ENCODE data around the gene AATK. TPM values are rescaled to one million over a fixed set of nuclear protein-coding genes. Genes with fewer than 3 reads are reported as not detected.

The AATK gene
- total and polyA plus RNA-seq, 9 of the 15 experiments (the other 6 are each of a cell fraction or from before 2014, with no cell fraction given) = 0.11 to 0.55 (median 0.38) TPM; not detected in 5

- in situ Hi-C loops (cut with MboI) = no loop called here
- H3K9ac ChIP-seq (ENCODE audit: insufficient read depth in 1 of 2, low read depth in 2 of 2, low read length in 2 of 2) = no peak overlapping the region; a peak in 1 of 4 replicates
- H3K9me1 ChIP-seq (ENCODE audit: control insufficient read depth, insufficient read depth, low read length) = no peaks in the 10 kb centered on the region
- WGBS (ENCODE audit: insufficient coverage, low coverage, missing lambda C conversion rate) = 19% methylated on average over 36 of the region's 38 CpGs
- H3K79me2 ChIP-seq (ENCODE audit: control insufficient read depth, insufficient read depth, low read length) = no peaks in the 10 kb centered on the region
- no peak overlapping the region for H2AFZ ChIP-seq (ENCODE audit: low read depth, low read length)
- ChIA-PET CTCF (ENCODE audit: low intra/inter-chr PET ratio) (no interaction called here), POLR2A (interaction anchor here (0.6 kb wide), 1 partner anchor 368 kb away, joined by 3 read pairs; no protein-coding TSS in a partner anchor)
- no TSS peak for BruUV-seq (replicated peaks)
- intact Hi-C loops (cut with micrococcal nuclease) = no loop called here
- peaks cover 6 to 50% of the 10 kb centered on the region in 2 experiments; a peak in 3 of 5 replicates for H3K4me1 ChIP-seq (replicated peaks in 1 of 2; ENCODE audit: control insufficient read depth in 2 of 2, insufficient read depth in 2 of 2, low read length in 2 of 2)
- no peak overlapping the region for H3K4me2 ChIP-seq (ENCODE audit: insufficient read depth, low read length)
- peaks cover 36 to 74% of the 10 kb centered on the region in 2 experiments; a peak in 4 of 5 replicates for H3K27me3 ChIP-seq (ENCODE audit: control insufficient read depth in 2 of 2, insufficient read depth in 2 of 2, low read length in 2 of 2)
- no peak for ATAC-seq
- no peaks in the 10 kb centered on the region for H4K20me1 ChIP-seq (replicated peaks; ENCODE audit: control insufficient read depth, insufficient read depth, low read length)
- no peaks in the 10 kb centered on the region for H3K36me3 ChIP-seq (ENCODE audit: control insufficient read depth, insufficient read depth, low read length)
- no peak overlapping the region for H3K4me3 ChIP-seq
- no peak for FAIRE-seq
- no peaks in the 10 kb centered on the region for H3K9me3 ChIP-seq (replicated peaks; ENCODE audit: control insufficient read depth, insufficient read depth, low read depth, low read length)
- DNase-seq (ENCODE audit: extremely low read depth in 1 of 4, low spot score in 3 of 4) = no peak
- TF ChIP-seq PCBP1 (IDR thresholded peaks at IDR 0.05; ENCODE audit: low read depth, low read length, poor library complexity, severe bottlenecking) (peak; percentile 7), ZNF445 (CRISPR knock-in tag; IDR thresholded peaks at IDR 0.05; ENCODE audit: low read depth) (no peak)
- H3K27ac ChIP-seq (ENCODE audit: extremely low read depth, low read depth, low read length) = no peak overlapping the region
These were observed 8.9 kb downstream of the AATK start for GRCh38 chr17:81156866-81157805.

GRCh38 chr17:81154961-81155360 lies 11.1 kb downstream of the AATK start:
- no peak overlapping the region for H3K4me3 ChIP-seq
- peaks cover 6 to 33% of the 10 kb centered on the region in 2 experiments; a peak in 3 of 5 replicates for H3K4me1 ChIP-seq (replicated peaks in 1 of 2; ENCODE audit: control insufficient read depth in 2 of 2, insufficient read depth in 2 of 2, low read length in 2 of 2)
- H3K9ac ChIP-seq (ENCODE audit: insufficient read depth in 1 of 2, low read depth in 2 of 2, low read length in 2 of 2) = no peak overlapping the region
- BruUV-seq (replicated peaks) = no TSS peak
- no peak for ATAC-seq
- no peak for DNase-seq (ENCODE audit: extremely low read depth in 1 of 4, low spot score in 3 of 4)
- H2AFZ ChIP-seq (ENCODE audit: low read depth, low read length) = no peak overlapping the region
- intact Hi-C loops (cut with micrococcal nuclease) = no loop called here
- no peak for TF ChIP-seq THRA (IDR thresholded peaks at IDR 0.05)
- no peak for TF ChIP-seq ZNF644 (tag; IDR thresholded peaks at IDR 0.05; ENCODE audit: low read depth)
- no peak for TF ChIP-seq PHF21A (IDR thresholded peaks at IDR 0.05; ENCODE audit: borderline replicate concordance, low read depth)
- no peak for TF ChIP-seq HLTF (IDR thresholded peaks at IDR 0.05)
- TF ChIP-seq, protein P1, sequence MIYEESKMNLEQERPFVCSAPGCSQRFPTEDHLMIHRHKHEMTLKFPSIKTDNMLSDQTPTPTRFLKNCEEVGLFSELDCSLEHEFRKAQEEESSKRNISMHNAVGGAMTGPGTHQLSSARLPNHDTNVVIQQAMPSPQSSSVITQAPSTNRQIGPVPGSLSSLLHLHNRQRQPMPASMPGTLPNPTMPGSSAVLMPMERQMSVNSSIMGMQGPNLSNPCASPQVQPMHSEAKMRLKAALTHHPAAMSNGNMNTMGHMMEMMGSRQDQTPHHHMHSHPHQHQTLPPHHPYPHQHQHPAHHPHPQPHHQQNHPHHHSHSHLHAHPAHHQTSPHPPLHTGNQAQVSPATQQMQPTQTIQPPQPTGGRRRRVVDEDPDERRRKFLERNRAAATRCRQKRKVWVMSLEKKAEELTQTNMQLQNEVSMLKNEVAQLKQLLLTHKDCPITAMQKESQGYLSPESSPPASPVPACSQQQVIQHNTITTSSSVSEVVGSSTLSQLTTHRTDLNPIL (CRISPR knock-in tag; IDR thresholded peaks at IDR 0.05) = no peak
- no peak for TF ChIP-seq MTA3 (IDR thresholded peaks at IDR 0.05; ENCODE audit: borderline replicate concordance)
- no peak for TF ChIP-seq CBX1 (IDR thresholded peaks at IDR 0.05; ENCODE audit: low read depth)
- TF ChIP-seq ZNF212 (CRISPR knock-in tag; IDR thresholded peaks at IDR 0.05) = no peak
- ChIA-PET POLR2A (interaction anchor here (0.6 to 3.7 kb wide), 2 partner anchors 11 to 140 kb away, joined by 3 to 15 read pairs; partner anchors contain the start of gene SLC38A10), CTCF (ENCODE audit: low intra/inter-chr PET ratio) (no interaction called here)
- in situ Hi-C loops (cut with MboI) = no loop called here
- H3K4me2 ChIP-seq (ENCODE audit: insufficient read depth, low read length) = no peak overlapping the region
- no peak for FAIRE-seq
- no peaks in the 10 kb centered on the region for H3K9me1 ChIP-seq (ENCODE audit: control insufficient read depth, insufficient read depth, low read length)
- no peaks in the 10 kb centered on the region for H4K20me1 ChIP-seq (replicated peaks; ENCODE audit: control insufficient read depth, insufficient read depth, low read length)
- H3K79me2 ChIP-seq (ENCODE audit: control insufficient read depth, insufficient read depth, low read length) = no peaks in the 10 kb centered on the region
- H3K9me3 ChIP-seq (replicated peaks; ENCODE audit: control insufficient read depth, insufficient read depth, low read depth, low read length) = no peaks in the 10 kb centered on the region
- no peaks in the 10 kb centered on the region for H3K36me3 ChIP-seq (ENCODE audit: control insufficient read depth, insufficient read depth, low read length)
- peaks cover 27 to 63% of the 10 kb centered on the region in 2 experiments; a peak in 4 of 5 replicates for H3K27me3 ChIP-seq (ENCODE audit: control insufficient read depth in 2 of 2, insufficient read depth in 2 of 2, low read length in 2 of 2)
- H3K27ac ChIP-seq (ENCODE audit: extremely low read depth, low read depth, low read length) = no peak overlapping the region
- 17% methylated on average over 18 of the region's 18 CpGs for WGBS (ENCODE audit: insufficient coverage, low coverage, missing lambda C conversion rate)
